Posterior vena cava (tissue), 2 donors: ENCODE results near the gene INSL3. TPM values are rescaled to one million over a fixed set of nuclear protein-coding genes. Genes with fewer than 3 reads are reported as not detected.

Experiments
- DNase-seq: peaks from one replicate; pipeline ENCODE4 v3.0.0-alpha.2; 2020; ENCODE audit warnings: low spot score
- intact Hi-C, 2 donors: fragments of 100-400 bp; cut with DNase I; formaldehyde crosslinking; loops; one replicate each; pipeline versions ENCODE4 v1.14.1 to v1.14.2; 2022 to 2023
- long read RNA-seq, 2 donors: library from polyadenylated mRNA; unstranded; transcript quantifications; one replicate each; pipeline ENCODE4 v2.0.0, GENCODE V29; 2020 to 2021
- total RNA-seq, 2 donors: library from RNA; stranded (reverse); fragmentation: NEBNext Ultra II Directional; extraction: Animal tissue kit (Norgen Biotek cat#: 25700); gene quantifications; one replicate each; pipeline ENCODE4 v1.2.1, GENCODE V29; 2021
- donor health status: DM: yes; HTN: yes; CAD: no.
- donor health status: DM: yes; HTN: yes; CAD: no.

The INSL3 gene, protein sequence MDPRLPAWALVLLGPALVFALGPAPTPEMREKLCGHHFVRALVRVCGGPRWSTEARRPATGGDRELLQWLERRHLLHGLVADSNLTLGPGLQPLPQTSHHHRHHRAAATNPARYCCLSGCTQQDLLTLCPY
- total RNA-seq, result not detected
- long read RNA-seq, donor 1, result 0 reads
- long read RNA-seq, donor 2, result 0 reads

DNA sequence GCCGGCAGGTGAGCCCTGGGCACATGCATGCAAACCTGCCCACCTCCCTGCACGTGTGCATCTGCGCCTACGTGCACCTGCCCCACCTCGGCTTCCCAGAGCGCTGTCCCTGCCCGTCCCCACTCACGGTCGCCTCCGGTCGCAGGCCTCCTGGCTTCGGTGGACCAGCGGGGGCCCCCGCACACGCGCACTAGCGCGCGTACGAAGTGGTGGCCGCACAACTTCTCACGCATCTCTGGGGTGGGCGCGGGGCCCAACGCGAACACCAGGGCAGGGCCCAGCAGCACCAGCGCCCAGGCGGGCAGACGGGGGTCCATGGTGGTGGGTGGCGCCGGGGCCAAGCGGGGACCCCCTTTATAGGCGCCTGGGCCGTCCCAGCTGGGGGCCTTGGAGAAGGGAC is at the start of gene INSL3:
Gene INSL3 (minus strand): TSS at position 330 of the 400 bp plus-strand sequence. CDS start 13 bp downstream, at position 317.
- no peak for DNase-seq
- intact Hi-C loops, result no loop called here

DNA sequence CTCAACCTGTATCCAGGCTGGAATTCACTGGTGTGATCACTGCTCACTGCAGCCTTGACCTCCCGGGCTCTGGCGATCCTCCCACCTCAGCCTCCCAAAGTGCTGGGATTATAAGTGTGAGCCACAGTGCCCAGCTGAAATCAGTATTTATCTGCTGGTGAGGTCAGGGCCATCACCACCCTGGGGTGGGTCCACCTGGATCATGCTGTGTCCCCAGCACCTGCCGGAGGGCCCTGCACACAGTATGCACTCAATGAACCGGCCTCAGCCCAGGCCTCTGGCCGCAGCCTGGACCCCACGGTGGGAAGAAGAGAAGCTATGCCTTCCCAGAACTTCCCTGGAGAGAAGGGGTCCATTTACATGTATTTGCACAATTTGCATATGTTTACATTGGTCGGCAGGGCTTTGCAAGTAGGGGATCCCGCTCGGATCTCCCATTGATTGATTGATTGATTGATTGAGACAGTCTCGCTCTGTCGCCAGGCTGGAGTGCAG is 47.8 kb upstream of the INSL3 start:
- intact Hi-C loops, result loop anchor here in 1 of 2 donors (10.0 kb wide), 1 partner anchor 116 kb away; no protein-coding TSS in a partner anchor
- DNase-seq, result no peak

DNA sequence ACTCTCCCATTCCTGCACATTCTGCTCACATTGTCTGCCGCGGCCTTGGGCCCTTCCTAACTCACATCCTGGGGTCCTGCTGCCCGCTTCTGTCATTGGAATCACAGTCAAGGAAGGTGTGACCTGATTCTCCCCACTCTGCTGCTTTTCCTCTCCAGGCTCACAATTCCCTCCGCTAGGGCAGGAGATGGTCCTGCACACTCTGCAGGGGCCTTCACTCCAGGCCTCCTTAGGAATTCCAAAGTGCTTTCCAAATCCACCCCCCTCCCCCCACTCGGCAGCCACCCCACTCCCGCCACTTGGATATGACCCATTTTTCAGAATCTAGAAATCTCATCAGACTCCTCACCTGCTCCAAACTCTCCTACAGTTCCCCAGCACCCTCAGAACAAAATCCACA is 47.4 kb upstream of the INSL3 start:
- DNase-seq, result no peak
- intact Hi-C loops, result loop anchor here in 1 of 2 donors (10.0 kb wide), 1 partner anchor 116 kb away; no protein-coding TSS in a partner anchor

DNA sequence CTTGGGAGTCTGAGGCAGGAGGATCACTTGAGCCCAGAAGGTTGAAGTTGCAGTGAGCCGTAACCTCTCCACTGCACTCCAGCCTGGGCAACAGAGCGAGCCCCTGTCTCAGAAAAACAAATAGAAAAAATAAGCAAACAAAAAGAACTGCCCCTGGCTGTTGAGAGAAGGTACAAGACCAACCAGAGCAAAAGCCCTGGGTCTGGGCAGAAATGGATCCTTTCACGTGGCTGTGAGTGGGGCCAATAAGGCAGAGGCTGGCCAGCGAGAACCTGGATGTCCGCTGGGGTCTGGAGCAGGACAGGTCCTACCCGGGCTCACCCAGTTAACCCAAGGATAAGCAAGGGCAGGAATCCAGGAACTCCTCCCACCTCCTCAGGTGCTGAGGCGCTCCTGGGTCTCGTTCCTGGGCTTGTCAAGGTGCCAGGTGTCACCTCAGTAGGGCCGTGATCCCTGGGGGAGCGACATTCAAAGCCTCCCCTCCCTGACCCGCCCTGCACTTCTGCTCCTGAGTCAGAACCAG is 45.7 kb upstream of the INSL3 start:
- DNase-seq, result no peak
- intact Hi-C loops, result loop anchor here in 1 of 2 donors (10.0 kb wide), 1 partner anchor 118 kb away; no protein-coding TSS in a partner anchor

DNA sequence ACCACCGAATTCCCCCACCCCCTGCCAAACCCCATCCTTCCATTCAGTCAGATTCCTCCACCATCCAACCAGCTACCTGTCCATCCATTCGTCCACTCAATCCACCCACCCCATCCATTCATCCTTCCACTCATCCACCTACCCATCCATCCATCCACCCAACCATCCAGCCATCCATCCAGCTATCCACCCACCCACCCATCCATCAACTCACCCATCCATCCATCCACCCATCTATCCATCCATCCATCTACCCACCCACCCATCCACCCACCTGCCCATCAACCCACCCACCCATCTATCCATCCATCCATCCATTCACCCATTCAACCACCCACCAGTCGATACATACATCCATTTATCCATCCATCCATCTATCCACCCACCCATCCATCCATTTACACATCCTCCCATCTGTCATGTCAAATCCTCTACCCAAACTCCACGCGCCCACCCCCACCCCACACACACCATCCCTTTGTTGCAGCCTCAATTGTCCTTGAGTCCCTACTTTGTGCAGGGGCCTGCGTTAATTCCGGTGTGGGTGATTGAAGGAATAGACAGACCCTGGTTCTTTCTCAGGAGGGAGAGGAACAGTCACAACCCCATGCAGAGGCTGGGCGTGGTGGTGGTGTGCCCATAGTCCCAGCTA is 45.1 kb upstream of the INSL3 start:
- intact Hi-C loops, result loop anchor here in 1 of 2 donors (10.0 kb wide), 1 partner anchor 118 kb away; no protein-coding TSS in a partner anchor

DNA sequence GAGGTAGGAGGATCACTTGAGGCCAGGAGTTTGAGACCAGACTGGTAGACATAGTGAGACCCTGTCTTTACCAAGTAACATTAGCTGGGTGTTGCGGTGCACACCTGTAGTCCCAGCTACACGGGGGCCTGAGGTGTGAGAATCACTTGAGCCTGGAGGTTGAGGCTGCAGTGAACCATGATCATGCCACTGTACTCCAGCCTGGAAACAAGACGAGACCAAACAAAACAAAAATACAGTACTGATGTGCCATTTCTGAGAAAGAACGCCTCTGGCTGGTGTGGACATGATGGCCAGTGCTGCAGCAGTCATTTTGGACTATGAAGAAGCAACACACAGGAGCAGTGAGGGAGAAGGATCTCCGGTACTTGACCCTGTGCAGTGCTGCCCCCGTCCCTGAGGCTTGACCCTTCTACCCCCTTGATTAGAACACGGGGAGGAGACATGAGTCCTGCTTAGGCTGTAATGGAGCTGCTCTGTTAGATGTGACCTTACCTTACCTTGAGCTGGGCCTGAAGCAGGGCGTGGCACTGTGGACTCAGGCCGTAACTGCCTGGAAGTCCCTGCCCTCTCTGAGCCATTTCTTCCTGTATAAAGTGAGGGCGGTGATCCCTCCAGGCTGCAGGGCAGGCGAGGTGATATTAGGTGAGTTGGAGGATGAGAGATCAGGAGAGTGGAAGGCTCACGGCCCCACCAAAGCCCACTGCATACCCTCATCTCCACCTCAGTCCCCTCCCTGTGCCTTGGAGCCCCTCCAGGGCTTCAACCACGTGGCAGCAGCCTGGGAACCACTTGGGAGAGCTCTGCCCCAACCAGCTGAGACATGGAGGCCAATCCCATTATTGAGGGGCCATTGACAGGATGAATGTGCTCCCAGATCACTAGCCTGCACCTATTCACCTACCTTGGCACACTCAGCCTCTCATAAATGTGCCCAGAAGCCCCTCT is 44.3 kb upstream of the INSL3 start:
- intact Hi-C loops, result loop anchor here in 1 of 2 donors (10.0 kb wide), 1 partner anchor 119 kb away; no protein-coding TSS in a partner anchor
- DNase-seq, result no peak

More for the DNA sequence above, 45.1 kb upstream of the INSL3 start:
- no peak for DNase-seq

DNA sequence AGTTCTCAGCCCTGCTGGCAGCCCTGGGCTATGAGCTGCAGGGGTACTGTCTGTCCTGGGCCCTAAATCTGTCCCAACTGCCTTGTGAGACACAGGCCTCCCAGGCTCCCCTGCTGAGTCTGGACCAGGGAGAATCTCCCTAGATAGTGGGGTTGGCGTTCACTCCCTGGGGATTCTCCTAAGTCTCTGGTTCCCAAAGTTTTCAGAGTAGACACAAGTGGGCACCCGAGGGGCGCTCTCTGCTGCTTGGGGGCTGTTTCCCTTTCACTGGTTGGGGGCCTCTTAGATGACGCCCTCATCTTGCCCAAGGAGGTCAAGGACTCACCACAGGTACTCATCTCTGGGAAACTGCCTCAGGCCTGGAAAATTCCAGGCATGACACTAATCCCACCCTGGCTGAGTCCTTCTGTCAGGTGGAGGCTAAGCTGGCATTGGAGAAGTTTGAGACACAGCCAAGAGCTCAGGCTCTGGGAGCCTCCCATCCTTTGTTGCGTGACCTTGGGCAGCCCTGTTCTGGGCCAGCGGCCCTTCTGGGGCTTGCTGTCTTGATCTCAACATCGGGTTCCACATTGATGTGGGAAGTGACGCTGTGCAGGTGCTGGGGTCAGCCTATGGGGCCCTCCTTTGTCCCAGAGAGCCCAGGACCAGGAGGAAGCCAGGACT is 42.3 kb upstream of the INSL3 start:
- intact Hi-C loops, result loop anchor here (5.0 to 10.0 kb wide), 3 partner anchors 74 to 134 kb away; no protein-coding TSS in a partner anchor
- DNase-seq, result no peak

DNA sequence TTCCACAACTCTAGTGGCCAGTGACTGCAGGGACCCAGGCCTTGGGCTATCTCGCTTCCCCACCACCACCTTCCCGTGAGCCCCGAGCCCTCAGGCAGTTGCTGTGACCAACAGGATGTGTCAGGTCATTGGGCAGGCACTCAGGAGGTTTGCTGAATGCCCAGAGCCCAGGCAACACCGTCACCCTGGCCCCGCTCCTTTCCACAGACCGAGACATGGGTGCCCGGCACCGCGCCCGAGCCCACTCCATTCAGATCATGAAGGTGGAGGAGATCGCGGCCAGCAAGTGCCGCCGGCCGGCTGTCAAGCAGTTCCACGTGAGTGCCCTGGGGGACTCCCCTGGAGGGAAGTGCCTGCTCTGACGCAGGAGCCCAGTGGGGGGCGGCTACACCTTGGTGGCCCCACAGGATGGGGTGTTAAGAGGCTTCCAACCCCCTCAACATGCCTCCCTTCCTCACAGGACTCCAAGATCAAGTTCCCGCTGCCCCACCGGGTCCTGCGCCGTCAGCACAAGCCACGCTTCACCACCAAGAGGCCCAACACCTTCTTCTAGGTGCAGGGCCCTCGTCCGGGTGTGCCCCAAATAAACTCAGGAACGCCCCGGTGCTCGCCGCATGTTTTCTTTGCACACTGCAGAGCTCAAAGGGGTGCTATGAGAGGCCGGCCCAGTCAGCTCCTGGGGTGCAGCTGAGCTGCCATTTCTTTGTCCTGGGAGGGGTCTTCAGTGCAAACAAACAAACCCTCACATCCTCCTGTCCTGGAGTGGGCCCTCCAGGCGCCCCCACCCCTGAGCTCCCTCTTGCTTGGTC is 41.6 kb upstream of the INSL3 start:
- intact Hi-C loops, result loop anchor here (5.0 to 10.0 kb wide), 3 partner anchors 74 to 134 kb away; no protein-coding TSS in a partner anchor

DNA sequence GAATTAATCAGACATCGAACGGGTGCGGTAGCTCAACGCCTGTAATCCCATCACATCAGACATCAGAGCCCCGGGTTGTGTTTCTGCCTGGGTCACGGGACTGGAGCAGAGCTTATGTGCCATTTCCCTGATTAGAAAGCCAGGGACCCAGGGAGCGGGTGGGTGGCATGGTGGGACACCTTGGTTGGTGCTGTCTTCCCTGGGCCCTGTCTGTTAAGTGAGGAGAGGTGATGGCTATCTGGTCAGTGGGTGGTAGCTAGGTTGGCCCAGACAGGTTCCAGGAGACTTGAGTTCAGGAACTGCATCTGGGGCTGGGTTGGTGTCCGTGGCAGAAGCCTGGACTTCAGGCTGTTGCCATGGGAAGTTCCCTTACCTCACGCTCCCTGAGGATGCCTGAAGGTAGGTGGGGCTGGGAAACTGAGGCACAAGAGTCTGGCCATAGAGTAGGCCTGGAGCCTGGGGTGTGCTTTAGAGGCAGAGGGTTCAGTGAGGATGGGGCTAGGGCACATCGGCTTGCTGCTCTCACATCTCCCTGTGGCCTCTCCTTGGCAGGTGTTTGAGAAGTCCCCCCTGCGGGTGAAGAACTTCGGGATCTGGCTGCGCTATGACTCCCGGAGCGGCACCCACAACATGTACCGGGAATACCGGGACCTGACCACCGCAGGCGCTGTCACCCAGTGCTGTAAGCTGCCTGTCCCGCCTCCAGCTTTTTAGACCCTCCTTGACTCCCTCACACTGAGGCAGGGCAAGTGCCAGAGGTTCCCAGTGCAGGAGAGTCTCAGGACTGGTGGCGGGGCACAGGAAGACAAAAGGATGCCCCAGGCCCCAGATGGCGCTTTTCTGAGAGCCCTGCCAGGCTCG is 40.5 kb upstream of the INSL3 start:
- intact Hi-C loops, result loop anchor here (5.0 to 10.0 kb wide), 3 partner anchors 76 to 136 kb away; no protein-coding TSS in a partner anchor
- no peak for DNase-seq

More for the DNA sequence above, 41.6 kb upstream of the INSL3 start:
- no peak for DNase-seq

DNA sequence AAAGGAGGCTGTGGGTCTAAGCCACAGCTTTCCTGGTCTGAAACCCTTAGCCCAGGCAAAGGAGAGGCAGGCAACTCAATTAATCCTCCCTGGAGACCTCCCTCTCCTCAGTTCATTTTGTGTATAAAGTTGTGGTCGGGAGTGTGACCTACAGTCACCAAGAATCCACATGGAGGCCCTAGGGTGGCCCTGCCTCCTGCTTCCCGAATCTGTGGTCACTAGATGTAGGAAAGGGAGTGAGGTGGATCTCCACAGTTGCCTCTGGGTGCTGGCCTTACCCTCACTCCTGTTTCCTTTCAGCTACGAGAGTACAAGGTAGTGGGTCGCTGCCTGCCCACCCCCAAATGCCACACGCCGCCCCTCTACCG is 39.7 kb upstream of the INSL3 start:
- intact Hi-C loops, result loop anchor here (5.0 to 10.0 kb wide), 3 partner anchors 76 to 136 kb away; no protein-coding TSS in a partner anchor
- no peak for DNase-seq

DNA sequence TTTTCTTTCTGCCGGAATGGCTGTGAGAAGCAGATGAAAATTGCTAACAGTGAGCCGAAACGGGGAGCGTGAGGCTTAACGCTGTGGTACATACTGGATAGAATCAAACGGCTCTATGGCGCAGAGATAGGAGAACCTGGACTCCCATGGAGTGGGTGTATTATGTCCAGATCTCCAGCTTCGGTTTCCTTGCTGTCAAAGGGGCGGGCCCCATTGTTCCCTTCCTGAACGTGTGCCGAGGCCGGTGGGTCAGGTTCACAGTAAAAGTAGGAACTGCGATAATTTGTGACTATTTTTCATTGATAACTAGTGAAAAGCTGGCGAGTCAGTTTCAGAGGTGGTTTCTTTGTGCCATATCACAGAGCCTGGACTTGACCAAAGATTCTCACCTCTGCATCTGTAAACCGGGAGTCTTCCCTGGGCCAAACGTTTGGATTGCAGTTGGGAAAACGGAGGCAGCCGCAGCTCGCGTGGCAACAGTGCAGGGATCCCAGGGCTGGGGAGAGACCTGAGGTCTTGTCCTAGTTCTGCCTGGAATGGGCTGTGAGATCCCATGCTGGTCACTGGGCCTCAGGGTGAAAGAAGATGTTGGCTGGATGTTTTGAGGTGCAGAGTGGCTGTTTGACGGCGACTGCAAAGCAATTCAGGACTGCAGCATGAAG is 39.1 kb upstream of the INSL3 start:
- DNase-seq, result no peak
- intact Hi-C loops, result loop anchor here (5.0 to 10.0 kb wide), 3 partner anchors 77 to 137 kb away; no protein-coding TSS in a partner anchor

DNA sequence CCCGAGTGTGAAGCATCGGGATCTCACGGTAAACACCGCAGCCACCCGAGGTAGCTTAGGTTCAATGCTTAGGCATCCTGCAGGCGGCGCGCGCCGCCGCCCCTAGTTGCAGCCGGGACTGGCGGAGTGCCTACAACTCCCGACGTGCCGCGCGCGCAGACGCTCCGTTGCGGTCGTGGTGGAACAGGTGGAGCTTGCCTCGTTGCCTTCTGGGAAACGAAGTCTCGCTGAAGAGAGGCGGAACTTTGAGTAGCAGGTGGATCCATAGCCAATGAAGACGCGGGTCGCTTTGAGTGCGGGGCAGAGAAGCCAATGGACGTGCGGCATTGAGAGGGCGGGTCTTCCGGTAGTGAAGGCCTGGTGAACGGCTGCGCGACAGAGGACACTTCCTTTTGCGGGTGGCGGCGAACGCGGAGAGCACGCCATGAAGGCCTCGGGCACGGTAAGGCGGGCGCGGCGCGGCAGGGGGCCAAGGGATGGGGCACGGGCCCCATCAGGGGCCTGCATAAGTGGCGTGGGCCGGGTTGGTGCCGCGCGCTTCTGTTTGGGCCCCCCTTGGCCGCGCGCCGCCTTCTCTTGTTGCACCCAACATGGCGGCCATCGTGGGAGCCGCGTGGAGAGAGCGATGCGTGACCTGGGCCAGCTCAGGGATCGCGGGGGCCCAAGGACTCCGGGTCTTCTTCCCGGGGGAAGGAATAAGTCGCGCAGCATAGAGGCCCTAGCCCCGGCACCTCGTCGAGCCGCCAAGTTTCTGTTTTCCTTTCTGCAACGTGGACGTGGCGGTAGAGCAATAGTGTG is 38.4 kb upstream of the INSL3 start, which contains the start of gene RPL18A:
Gene RPL18A (plus strand): TSS at position 378 of the 798 bp plus-strand sequence. CDS start 47 bp downstream, at position 425.
- intact Hi-C loops, result loop anchor here (5.0 to 10.0 kb wide), 4 partner anchors 65 to 138 kb away; partner anchors contain the start of gene B3GNT3 (in 1 of the 2)
- DNase-seq, result peak; percentile 99

DNA sequence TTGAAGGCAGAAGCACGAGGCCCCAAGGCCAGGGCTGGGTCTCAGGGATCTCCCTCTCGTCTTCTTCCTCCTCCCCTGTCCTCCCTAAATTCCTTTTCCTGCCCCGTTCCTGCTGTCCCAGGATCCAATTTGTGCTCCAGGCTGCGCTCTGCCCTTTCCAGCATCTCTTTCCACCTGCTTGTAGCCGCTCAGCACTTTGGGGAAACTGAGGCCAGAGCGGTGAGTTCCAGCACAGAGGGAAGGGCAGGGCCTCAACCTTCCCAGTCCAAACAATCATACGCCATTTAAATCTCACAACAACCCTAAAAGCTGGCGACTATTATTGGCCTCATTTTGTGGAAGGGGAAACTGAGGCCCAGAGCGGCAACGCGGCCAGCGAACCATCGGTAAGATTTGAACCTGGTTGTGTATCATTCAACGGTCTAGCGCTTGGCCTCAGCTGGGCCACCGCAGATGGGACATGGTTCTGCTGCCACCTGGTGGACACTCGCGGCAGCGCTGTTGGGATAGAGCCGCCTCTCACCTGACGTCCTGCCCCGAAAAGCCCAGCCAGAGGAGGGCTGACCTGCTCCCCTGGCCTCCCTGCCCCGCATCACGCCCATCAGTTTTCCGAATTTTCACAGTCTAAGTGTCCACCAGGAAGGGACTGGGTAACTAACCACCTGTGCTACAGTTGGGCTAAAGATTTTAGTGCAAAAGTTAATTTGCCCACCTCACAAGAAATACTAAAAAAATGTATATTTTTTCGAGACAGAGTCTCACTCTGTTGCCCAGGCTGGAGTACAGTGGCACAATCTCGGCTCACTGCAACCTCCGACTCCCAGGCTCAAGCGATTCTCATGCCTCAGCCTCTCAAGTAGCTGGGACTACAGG is 34.2 kb upstream of the INSL3 start:
- intact Hi-C loops, result loop anchor here in 1 of 2 donors (10.0 kb wide), 1 partner anchor 61 kb away; the partner anchor contains the start of gene B3GNT3
- peak; percentile 97 for DNase-seq

DNA sequence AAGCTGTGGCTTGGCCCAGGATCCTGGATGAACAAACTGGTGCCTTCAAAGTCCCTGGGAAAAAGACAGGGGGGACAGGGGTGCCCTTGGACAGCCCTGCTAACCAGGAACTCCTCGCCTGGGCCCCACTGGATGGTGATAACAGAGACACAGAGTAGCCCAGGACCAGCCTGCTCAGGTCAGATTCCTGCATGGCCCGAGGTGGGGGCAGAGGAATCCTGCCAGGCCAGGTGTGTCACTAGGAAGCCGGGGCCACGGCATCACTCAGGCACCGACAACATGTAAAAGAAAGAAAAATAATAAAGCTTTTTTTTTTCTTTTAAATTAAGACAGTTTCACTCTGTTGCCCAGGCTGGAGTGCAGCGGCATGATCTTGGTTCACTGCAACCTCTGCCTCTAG is 32.7 kb upstream of the INSL3 start:
- DNase-seq, result no peak
- intact Hi-C loops, result loop anchor here in 1 of 2 donors (10.0 kb wide), 1 partner anchor 59 kb away; the partner anchor contains the start of gene B3GNT3
